HG02623 (cell line): Measurements from ENCODE around the gene CCDC8.

Experiments
- ATAC-seq: cut with Tn5 transposase; IDR thresholded peaks from one replicate; pipeline ENCODE4 v1.9.1; 2021; ENCODE audit warnings: moderate library complexity; ENCODE audit not compliant: unreplicated experiment

CCDC8 gene

DNA sequence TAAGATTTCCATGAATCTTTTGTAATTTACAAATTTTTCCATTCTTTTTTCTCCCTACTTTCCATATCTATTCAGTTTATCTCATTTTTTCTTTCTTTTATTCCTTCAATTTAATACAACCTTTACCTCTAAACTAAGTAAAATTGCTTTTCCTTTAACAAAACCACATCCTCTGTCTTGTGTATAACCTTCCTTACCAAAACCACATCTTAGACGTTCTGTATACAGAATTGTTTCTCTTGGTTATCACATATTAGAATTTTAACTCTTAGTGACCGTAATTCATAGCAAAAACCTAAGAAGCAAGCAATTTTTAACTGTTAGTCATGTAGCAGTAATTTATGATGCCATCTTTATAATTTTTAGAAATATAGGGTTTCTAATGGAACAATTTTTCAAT lies 51.4 kb downstream of the CCDC8 start:
- ATAC-seq = no peak
